ENCODE data around the gene IL17RB. TPM values are rescaled to one million over a fixed set of nuclear protein-coding genes. Genes with fewer than 3 reads are reported as not detected.

IL17RB gene
- total and polyA plus RNA-seq, 2 of the 8 experiments (the other 6 are each of a cell fraction or from before 2014, with no cell fraction given): 7.0 to 24.6 TPM

GRCh38 chr3:53826048-53826447 is 20.3 kb upstream of the IL17RB start (continued):
- TF ChIP-seq, protein P1, sequence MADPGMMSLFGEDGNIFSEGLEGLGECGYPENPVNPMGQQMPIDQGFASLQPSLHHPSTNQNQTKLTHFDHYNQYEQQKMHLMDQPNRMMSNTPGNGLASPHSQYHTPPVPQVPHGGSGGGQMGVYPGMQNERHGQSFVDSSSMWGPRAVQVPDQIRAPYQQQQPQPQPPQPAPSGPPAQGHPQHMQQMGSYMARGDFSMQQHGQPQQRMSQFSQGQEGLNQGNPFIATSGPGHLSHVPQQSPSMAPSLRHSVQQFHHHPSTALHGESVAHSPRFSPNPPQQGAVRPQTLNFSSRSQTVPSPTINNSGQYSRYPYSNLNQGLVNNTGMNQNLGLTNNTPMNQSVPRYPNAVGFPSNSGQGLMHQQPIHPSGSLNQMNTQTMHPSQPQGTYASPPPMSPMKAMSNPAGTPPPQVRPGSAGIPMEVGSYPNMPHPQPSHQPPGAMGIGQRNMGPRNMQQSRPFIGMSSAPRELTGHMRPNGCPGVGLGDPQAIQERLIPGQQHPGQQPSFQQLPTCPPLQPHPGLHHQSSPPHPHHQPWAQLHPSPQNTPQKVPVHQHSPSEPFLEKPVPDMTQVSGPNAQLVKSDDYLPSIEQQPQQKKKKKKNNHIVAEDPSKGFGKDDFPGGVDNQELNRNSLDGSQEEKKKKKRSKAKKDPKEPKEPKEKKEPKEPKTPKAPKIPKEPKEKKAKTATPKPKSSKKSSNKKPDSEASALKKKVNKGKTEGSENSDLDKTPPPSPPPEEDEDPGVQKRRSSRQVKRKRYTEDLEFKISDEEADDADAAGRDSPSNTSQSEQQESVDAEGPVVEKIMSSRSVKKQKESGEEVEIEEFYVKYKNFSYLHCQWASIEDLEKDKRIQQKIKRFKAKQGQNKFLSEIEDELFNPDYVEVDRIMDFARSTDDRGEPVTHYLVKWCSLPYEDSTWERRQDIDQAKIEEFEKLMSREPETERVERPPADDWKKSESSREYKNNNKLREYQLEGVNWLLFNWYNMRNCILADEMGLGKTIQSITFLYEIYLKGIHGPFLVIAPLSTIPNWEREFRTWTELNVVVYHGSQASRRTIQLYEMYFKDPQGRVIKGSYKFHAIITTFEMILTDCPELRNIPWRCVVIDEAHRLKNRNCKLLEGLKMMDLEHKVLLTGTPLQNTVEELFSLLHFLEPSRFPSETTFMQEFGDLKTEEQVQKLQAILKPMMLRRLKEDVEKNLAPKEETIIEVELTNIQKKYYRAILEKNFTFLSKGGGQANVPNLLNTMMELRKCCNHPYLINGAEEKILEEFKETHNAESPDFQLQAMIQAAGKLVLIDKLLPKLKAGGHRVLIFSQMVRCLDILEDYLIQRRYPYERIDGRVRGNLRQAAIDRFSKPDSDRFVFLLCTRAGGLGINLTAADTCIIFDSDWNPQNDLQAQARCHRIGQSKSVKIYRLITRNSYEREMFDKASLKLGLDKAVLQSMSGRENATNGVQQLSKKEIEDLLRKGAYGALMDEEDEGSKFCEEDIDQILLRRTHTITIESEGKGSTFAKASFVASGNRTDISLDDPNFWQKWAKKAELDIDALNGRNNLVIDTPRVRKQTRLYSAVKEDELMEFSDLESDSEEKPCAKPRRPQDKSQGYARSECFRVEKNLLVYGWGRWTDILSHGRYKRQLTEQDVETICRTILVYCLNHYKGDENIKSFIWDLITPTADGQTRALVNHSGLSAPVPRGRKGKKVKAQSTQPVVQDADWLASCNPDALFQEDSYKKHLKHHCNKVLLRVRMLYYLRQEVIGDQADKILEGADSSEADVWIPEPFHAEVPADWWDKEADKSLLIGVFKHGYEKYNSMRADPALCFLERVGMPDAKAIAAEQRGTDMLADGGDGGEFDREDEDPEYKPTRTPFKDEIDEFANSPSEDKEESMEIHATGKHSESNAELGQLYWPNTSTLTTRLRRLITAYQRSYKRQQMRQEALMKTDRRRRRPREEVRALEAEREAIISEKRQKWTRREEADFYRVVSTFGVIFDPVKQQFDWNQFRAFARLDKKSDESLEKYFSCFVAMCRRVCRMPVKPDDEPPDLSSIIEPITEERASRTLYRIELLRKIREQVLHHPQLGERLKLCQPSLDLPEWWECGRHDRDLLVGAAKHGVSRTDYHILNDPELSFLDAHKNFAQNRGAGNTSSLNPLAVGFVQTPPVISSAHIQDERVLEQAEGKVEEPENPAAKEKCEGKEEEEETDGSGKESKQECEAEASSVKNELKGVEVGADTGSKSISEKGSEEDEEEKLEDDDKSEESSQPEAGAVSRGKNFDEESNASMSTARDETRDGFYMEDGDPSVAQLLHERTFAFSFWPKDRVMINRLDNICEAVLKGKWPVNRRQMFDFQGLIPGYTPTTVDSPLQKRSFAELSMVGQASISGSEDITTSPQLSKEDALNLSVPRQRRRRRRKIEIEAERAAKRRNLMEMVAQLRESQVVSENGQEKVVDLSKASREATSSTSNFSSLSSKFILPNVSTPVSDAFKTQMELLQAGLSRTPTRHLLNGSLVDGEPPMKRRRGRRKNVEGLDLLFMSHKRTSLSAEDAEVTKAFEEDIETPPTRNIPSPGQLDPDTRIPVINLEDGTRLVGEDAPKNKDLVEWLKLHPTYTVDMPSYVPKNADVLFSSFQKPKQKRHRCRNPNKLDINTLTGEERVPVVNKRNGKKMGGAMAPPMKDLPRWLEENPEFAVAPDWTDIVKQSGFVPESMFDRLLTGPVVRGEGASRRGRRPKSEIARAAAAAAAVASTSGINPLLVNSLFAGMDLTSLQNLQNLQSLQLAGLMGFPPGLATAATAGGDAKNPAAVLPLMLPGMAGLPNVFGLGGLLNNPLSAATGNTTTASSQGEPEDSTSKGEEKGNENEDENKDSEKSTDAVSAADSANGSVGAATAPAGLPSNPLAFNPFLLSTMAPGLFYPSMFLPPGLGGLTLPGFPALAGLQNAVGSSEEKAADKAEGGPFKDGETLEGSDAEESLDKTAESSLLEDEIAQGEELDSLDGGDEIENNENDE (IDR thresholded peaks at IDR 0.05; ENCODE audit: insufficient replicate concordance, low read length): no peak
- no peak for TF ChIP-seq KDM1A (IDR thresholded peaks at IDR 0.05; ENCODE audit: borderline replicate concordance, low read length)
- TF ChIP-seq GTF2F1 (IDR thresholded peaks at IDR 0.05; ENCODE audit: borderline replicate concordance, low read depth, low read length): no peak
- TF ChIP-seq KDM4A (IDR thresholded peaks at IDR 0.05; ENCODE audit: low read depth, low read length, severe bottlenecking): no peak
- no peak for TF ChIP-seq POLR2A (IDR thresholded peaks at IDR 0.05; ENCODE audit: control extremely low read depth in 1 of 2, low read depth in 2 of 2, low read length in 2 of 2)
- no peak for TF ChIP-seq CHD1 (IDR thresholded peaks at IDR 0.05; ENCODE audit: low read depth, low read length)
